SK-N-MC (cell line): ENCODE results near the gene TMEM161B.

Experiments used
- EZH2 ChIP-seq: fragments of 200-600 bp; sonication (generic); IDR thresholded peaks from one replicate; pipeline ENCODE4 v1.6.1; 2017; ENCODE audit warnings: antibody characterized with exemption
- POLR2AphosphoS5 ChIP-seq: IDR thresholded peaks from 2 replicates; pipeline ENCODE4 v1.6.1; 2012; ENCODE audit warnings: mild to moderate bottlenecking, low read depth, low read length, borderline replicate concordance

GRCh38 chr5:88276378-88276777 is 7.7 kb upstream of the TMEM161B start:
- TF ChIP-seq EZH2 (no peak), POLR2AphosphoS5 (no peak)
